Colonic mucosa (tissue), 4 donors: ENCODE results near the gene COG3. TPM values are rescaled to one million over a fixed set of nuclear protein-coding genes. Genes with fewer than 3 reads are reported as not detected.

Source experiments
- DNase-seq: peaks from one replicate; pipeline ENCODE4 v3.0.0-alpha.2; 2020
- H3K27ac ChIP-seq: fragments of 200-600 bp; one replicate; pipeline ENCODE4 v1.8.0; 2021
- H3K27me3 ChIP-seq: fragments of 200-600 bp; one replicate; pipeline ENCODE4 v1.8.0; 2021
- H3K36me3 ChIP-seq: fragments of 200-600 bp; one replicate; pipeline ENCODE4 v1.8.0; 2021
- H3K4me1 ChIP-seq: fragments of 200-600 bp; one replicate; pipeline ENCODE4 v1.8.0; 2021; ENCODE audit warnings: mild to moderate bottlenecking
- H3K4me3 ChIP-seq: fragments of 200-600 bp; one replicate; pipeline ENCODE4 v1.8.0; 2021
- H3K9ac ChIP-seq, 2 donors: one replicate each; pipeline ENCODE4 v1.7.0; 2013; ENCODE audit warnings: control low read depth in 2 of 2, low read depth in 2 of 2, low read length in 2 of 2
- H3K9me3 ChIP-seq: fragments of 200-600 bp; one replicate; pipeline ENCODE4 v1.8.0; 2021
- intact Hi-C: fragments of 100-400 bp; cut with DNase I; formaldehyde crosslinking; loops from one replicate; pipeline ENCODE4 v1.14.1; 2022
- total RNA-seq, 2 donors: library from RNA; stranded (reverse); fragmentation: NEBNext Ultra II Directional in 1 of 2; extraction: Animal tissue kit (Norgen Biotek cat#: 25700) in 1 of 2; gene quantifications; one replicate each; pipeline ENCODE4 v1.2.1, GENCODE V29; 2021
- TF ChIP-seq, protein P1 (sequence below): fragments of 200-600 bp; IDR thresholded peaks from one replicate; pipeline ENCODE4 v1.8.0; 2022; ENCODE audit warnings: antibody characterized with exemption, mild to moderate bottlenecking
- donor health status: healthy.
- donor health status: DM: no; HTN: no; CAD: no.
- donor health status: DM: no; HTN: no; CAD: no.

Gene COG3
- total RNA-seq, 2 donors from 2014 or later: 39.0 to 49.8 TPM

DNA sequence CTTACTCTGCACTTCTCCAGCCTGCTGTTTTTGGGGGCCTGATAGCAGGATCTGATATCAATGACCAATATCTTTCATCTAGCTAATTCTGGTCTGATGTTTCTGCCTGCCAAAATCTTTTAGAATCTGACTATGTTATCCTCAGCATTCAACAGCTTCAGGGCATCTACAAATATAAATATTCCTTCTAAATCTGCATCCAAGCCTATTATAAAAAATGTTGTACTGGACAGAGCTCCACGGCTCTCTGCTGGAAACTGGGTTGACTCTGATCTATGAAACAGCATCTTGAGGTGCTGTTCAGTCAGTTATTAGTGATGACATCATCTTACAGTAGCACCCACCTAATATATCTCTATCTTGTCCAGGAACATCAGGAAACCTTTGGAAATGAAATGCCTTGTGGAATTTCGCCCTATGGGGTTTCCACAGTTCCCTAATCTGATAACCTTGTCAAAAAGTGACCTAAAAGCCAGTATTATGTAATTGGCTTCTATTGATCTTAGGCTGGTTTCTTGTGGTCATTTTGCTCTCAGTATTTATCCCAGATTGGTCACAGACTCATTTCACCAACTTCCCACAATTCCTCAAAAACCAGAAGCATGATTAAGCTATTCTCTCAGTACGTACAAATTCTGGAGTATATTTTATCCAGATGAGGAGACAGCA, 117.8 kb downstream of the COG3 start:
- intact Hi-C loops: no loop called here

DNA sequence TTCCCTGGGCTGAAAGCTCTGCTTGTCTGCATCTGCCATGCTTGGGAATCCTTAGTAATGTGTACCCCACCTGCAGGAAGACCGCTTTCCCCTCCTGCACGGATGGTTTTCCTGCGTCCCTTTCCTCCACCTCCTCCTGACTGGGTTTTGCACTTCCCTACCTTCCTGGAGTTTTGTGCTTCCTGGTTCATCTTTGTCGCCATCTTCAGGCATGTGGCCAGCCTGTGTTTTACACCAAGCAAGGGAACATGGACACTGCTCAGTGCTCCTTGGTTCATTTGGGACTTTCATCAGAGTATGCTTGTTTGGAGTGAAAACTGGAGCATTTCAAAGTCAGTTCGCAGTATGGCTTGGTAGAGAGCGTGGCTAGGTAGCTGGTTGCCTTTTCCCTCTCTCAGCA, 120.1 kb downstream of the COG3 start:
- DNase-seq: no peak

More for the DNA sequence above, 117.8 kb downstream of the COG3 start:
- no peaks in the 10 kb centered on the region for H3K4me1 ChIP-seq
- no peaks in the 10 kb centered on the region for H3K9me3 ChIP-seq
- no peak overlapping the region for H3K4me3 ChIP-seq
- no peak overlapping the region for H3K27ac ChIP-seq
- no peaks in the 10 kb centered on the region for H3K27me3 ChIP-seq
- H3K36me3 ChIP-seq: no peaks in the 10 kb centered on the region
- H3K9ac ChIP-seq: no peak overlapping the region
- DNase-seq: no peak
- TF ChIP-seq, protein P1, sequence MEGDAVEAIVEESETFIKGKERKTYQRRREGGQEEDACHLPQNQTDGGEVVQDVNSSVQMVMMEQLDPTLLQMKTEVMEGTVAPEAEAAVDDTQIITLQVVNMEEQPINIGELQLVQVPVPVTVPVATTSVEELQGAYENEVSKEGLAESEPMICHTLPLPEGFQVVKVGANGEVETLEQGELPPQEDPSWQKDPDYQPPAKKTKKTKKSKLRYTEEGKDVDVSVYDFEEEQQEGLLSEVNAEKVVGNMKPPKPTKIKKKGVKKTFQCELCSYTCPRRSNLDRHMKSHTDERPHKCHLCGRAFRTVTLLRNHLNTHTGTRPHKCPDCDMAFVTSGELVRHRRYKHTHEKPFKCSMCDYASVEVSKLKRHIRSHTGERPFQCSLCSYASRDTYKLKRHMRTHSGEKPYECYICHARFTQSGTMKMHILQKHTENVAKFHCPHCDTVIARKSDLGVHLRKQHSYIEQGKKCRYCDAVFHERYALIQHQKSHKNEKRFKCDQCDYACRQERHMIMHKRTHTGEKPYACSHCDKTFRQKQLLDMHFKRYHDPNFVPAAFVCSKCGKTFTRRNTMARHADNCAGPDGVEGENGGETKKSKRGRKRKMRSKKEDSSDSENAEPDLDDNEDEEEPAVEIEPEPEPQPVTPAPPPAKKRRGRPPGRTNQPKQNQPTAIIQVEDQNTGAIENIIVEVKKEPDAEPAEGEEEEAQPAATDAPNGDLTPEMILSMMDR: no peak

More for the DNA sequence above, 120.1 kb downstream of the COG3 start:
- H3K9me3 ChIP-seq: no peaks in the 10 kb centered on the region
- TF ChIP-seq, protein P1: no peak
- no peak overlapping the region for H3K4me3 ChIP-seq
- H3K36me3 ChIP-seq: no peaks in the 10 kb centered on the region
- intact Hi-C loops: no loop called here
- H3K27ac ChIP-seq: no peak overlapping the region
- H3K9ac ChIP-seq: no peak overlapping the region
- no peaks in the 10 kb centered on the region for H3K4me1 ChIP-seq
- H3K27me3 ChIP-seq: no peaks in the 10 kb centered on the region

Other genes with a start within 250 kb of the COG3 start
- gene TPT1, start 123.8 kb upstream of the COG3 start, total RNA-seq: 1,000 to 10,000 TPM; 2,667 to 4,562 TPM
- 1 to 10 TPM; 9.2 TPM for gene SLC25A30, start 46.6 kb upstream of the COG3 start, total RNA-seq
- not detected for gene ERICH6B, start 150.8 kb downstream of the COG3 start, total RNA-seq
- gene CBY2, start 237.4 kb downstream of the COG3 start, total RNA-seq: not detected